Panc1 (cell line): ENCODE results near the gene CFLAR.

Experiments
- POLR2AphosphoS5 ChIP-seq: IDR thresholded peaks from 2 replicates; pipeline ENCODE4 v1.6.1; 2012; ENCODE audit warnings: mild to moderate bottlenecking, low read depth, low read length, moderate library complexity
- SIN3A ChIP-seq: IDR thresholded peaks from 2 replicates; pipeline ENCODE4 v1.6.1; 2012; ENCODE audit warnings: low read depth, mild to moderate bottlenecking, low read length, moderate library complexity, borderline replicate concordance; ENCODE audit not compliant: insufficient read depth
- TF ChIP-seq, protein P1 (sequence below): fragments of 450-650 bp; IDR thresholded peaks from 2 replicates; pipeline ENCODE4 v1.5.1; 2017; ENCODE audit warnings: mild to moderate bottlenecking
- TF ChIP-seq, protein P2 (sequence below), 2 experiments: IDR thresholded peaks; 2 replicates each; pipeline ENCODE4 v1.6.1; 2011 to 2012; ENCODE audit warnings: low read depth in 2 of 2, control low read depth in 1 of 2, low read length in 1 of 2, mild to moderate bottlenecking in 1 of 2, moderate library complexity in 1 of 2; ENCODE audit not compliant: insufficient read depth in 1 of 2

DNA sequence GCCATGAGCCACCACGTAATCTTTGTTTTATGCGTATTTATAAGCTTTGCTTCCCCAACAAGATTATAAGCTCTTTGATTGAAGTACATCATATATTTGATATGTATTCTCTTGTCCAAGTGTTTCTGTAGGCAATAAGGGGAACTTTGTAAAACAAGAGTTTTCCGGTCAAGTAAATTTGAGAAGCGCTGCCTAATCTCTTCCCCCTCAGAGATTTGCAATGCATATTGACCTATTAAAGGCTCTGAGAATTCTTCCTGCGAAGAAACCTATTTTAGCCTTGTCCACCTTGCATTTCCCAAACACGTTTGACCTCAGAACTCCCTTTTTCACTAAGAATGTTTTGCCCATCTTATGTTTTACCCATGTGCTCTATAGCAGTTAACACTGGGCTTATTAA lies 40.1 kb downstream of the CFLAR start:
- TF ChIP-seq, protein P1, sequence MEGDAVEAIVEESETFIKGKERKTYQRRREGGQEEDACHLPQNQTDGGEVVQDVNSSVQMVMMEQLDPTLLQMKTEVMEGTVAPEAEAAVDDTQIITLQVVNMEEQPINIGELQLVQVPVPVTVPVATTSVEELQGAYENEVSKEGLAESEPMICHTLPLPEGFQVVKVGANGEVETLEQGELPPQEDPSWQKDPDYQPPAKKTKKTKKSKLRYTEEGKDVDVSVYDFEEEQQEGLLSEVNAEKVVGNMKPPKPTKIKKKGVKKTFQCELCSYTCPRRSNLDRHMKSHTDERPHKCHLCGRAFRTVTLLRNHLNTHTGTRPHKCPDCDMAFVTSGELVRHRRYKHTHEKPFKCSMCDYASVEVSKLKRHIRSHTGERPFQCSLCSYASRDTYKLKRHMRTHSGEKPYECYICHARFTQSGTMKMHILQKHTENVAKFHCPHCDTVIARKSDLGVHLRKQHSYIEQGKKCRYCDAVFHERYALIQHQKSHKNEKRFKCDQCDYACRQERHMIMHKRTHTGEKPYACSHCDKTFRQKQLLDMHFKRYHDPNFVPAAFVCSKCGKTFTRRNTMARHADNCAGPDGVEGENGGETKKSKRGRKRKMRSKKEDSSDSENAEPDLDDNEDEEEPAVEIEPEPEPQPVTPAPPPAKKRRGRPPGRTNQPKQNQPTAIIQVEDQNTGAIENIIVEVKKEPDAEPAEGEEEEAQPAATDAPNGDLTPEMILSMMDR: no peak
- no peak for TF ChIP-seq SIN3A
- TF ChIP-seq, protein P2, sequence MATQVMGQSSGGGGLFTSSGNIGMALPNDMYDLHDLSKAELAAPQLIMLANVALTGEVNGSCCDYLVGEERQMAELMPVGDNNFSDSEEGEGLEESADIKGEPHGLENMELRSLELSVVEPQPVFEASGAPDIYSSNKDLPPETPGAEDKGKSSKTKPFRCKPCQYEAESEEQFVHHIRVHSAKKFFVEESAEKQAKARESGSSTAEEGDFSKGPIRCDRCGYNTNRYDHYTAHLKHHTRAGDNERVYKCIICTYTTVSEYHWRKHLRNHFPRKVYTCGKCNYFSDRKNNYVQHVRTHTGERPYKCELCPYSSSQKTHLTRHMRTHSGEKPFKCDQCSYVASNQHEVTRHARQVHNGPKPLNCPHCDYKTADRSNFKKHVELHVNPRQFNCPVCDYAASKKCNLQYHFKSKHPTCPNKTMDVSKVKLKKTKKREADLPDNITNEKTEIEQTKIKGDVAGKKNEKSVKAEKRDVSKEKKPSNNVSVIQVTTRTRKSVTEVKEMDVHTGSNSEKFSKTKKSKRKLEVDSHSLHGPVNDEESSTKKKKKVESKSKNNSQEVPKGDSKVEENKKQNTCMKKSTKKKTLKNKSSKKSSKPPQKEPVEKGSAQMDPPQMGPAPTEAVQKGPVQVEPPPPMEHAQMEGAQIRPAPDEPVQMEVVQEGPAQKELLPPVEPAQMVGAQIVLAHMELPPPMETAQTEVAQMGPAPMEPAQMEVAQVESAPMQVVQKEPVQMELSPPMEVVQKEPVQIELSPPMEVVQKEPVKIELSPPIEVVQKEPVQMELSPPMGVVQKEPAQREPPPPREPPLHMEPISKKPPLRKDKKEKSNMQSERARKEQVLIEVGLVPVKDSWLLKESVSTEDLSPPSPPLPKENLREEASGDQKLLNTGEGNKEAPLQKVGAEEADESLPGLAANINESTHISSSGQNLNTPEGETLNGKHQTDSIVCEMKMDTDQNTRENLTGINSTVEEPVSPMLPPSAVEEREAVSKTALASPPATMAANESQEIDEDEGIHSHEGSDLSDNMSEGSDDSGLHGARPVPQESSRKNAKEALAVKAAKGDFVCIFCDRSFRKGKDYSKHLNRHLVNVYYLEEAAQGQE (IDR thresholded peaks at IDR 0.05; ENCODE audit: insufficient read depth in 1 of 2, low read depth in 2 of 2, low read length in 1 of 2): no peak
- no peak for TF ChIP-seq POLR2AphosphoS5
